ENCODE data around the gene ETNK1.
"Not testable (repeated sequence)": the region's sequence is repeated elsewhere in the genome, so short reads cannot be mapped to it uniquely, and the experiment has no call there.

ETNK1 gene

GRCh38 chr12:22689876-22690275 is 64.9 kb downstream of the ETNK1 start:
- H3K27ac ChIP-seq (replicated peaks): no peak overlapping the region
- no peak overlapping the region for H3K4me3 ChIP-seq (replicated peaks; ENCODE audit: insufficient read depth, low read length)
- H3K27me3 ChIP-seq (ENCODE audit: insufficient read depth, poor library complexity, severe bottlenecking): no peaks in the 10 kb centered on the region
- TF ChIP-seq GABPA (IDR thresholded peaks at IDR 0.05; ENCODE audit: low read depth): no peak
- no peak for TF ChIP-seq REST (IDR thresholded peaks at IDR 0.05; ENCODE audit: insufficient replicate concordance, low read depth)
- no peak for TF ChIP-seq CTCF (IDR thresholded peaks at IDR 0.05; ENCODE audit: insufficient read depth, low read length)
- no peak for TF ChIP-seq SPI1 (IDR thresholded peaks at IDR 0.05; ENCODE audit: borderline replicate concordance, low read depth)
- no peak for TF ChIP-seq POLR2AphosphoS5 (IDR thresholded peaks at IDR 0.05; ENCODE audit: low read depth)
- peak in 1 of 2 experiments; percentile 38 for DNase-seq (ENCODE audit: low read depth in 1 of 2, low spot score in 1 of 2)

- DNase-seq (ENCODE audit: low read depth in 1 of 2, low spot score in 1 of 2): no peak
- Histone ChIP-seq H3K4me3 (replicated peaks; ENCODE audit: insufficient read depth, low read length) (no peak overlapping the region), H3K27me3 (ENCODE audit: insufficient read depth, poor library complexity, severe bottlenecking) (no peaks in the 10 kb centered on the region), H3K27ac (replicated peaks) (no peak overlapping the region)
- TF ChIP-seq REST (IDR thresholded peaks at IDR 0.05; ENCODE audit: insufficient replicate concordance, low read depth) (no peak), POLR2AphosphoS5 (IDR thresholded peaks at IDR 0.05; ENCODE audit: low read depth) (no peak), SPI1 (IDR thresholded peaks at IDR 0.05; ENCODE audit: borderline replicate concordance, low read depth) (no peak), CTCF (IDR thresholded peaks at IDR 0.05; ENCODE audit: insufficient read depth, low read length) (no peak), GABPA (IDR thresholded peaks at IDR 0.05; ENCODE audit: low read depth) (no peak)
Measured at GRCh38 chr12:22691319-22691718, 66.3 kb downstream of the ETNK1 start.

GRCh38 chr12:22692467-22692866 is 67.5 kb downstream of the ETNK1 start:
- not testable (repeated sequence) for H3K27ac ChIP-seq (replicated peaks); H3K4me3 ChIP-seq (replicated peaks; ENCODE audit: insufficient read depth, low read length); DNase-seq (ENCODE audit: low read depth in 1 of 2, low spot score in 1 of 2); H3K27me3 ChIP-seq (ENCODE audit: insufficient read depth, poor library complexity, severe bottlenecking)

GRCh38 chr12:22692964-22693555 is 68.1 kb downstream of the ETNK1 start:
- H3K27ac ChIP-seq (replicated peaks): no peak overlapping the region
- TF ChIP-seq SPI1 (IDR thresholded peaks at IDR 0.05; ENCODE audit: borderline replicate concordance, low read depth) (no peak), GABPA (IDR thresholded peaks at IDR 0.05; ENCODE audit: low read depth) (no peak), REST (IDR thresholded peaks at IDR 0.05; ENCODE audit: insufficient replicate concordance, low read depth) (no peak), POLR2AphosphoS5 (IDR thresholded peaks at IDR 0.05; ENCODE audit: low read depth) (no peak; the same call in 1 of the 2 replicates)
- DNase-seq (ENCODE audit: low read depth in 1 of 2, low spot score in 1 of 2): no peak
- no peaks in the 10 kb centered on the region for H3K27me3 ChIP-seq (ENCODE audit: insufficient read depth, poor library complexity, severe bottlenecking)
- no peak overlapping the region for H3K4me3 ChIP-seq (replicated peaks; ENCODE audit: insufficient read depth, low read length)
